PC-3 (cell line): Measurements from ENCODE around the gene PTPRS. TPM values are rescaled to one million over a fixed set of nuclear protein-coding genes. Genes with fewer than 3 reads are reported as not detected.
"Not testable (repeated sequence)": the region's sequence is repeated elsewhere in the genome, so short reads cannot be mapped to it uniquely, and the experiment has no call there.

Experiments
- ATAC-seq: fragments of 200-7000 bp; cut with Tn5 transposase; 2 replicates; pipeline ENCODE4 v1.9.1; 2020; ENCODE audit warnings: mild to moderate bottlenecking, moderate library complexity
- BruUV-seq: library from RNA; stranded (reverse); fragments of 400-500 nt; replicated peaks from 2 replicates; lab custom pipeline; 2021; lab: Mats Ljungman, UMichigan
- CTCF ChIA-PET: fragments of 300-600 bp; sonication (Branson Sonifier 250); formaldehyde crosslinking; loops from one replicate; lab custom pipeline; 2022; ENCODE audit warnings: antibody characterized with exemption; lab: Charles Lee
- POLR2A ChIA-PET: fragments of 300-600 bp; sonication (Branson Sonifier 250); formaldehyde crosslinking; loops from one replicate; lab custom pipeline; 2022; ENCODE audit warnings: antibody characterized with exemption; ENCODE audit not compliant: unreplicated experiment; lab: Charles Lee
- DNase-seq: peaks from one replicate; pipeline ENCODE4 v3.0.0-alpha.2; 2015
- H2AFZ ChIP-seq: fragments of 300-600 bp; sonication (generic); 2 replicates; pipeline ENCODE4 v1.6.0; 2016; ENCODE audit warnings: antibody characterized with exemption, low read length
- H3F3A ChIP-seq: fragments of 300-600 bp; sonication (generic); one replicate; pipeline ENCODE4 v1.6.0; 2017; ENCODE audit warnings: antibody characterized with exemption, low read length, control low read depth, mild to moderate bottlenecking; ENCODE audit not compliant: unreplicated experiment
- H3K27ac ChIP-seq: fragments of 300-600 bp; sonication (generic); 2 replicates; pipeline ENCODE4 v1.5.1; 2016; ENCODE audit warnings: mild to moderate bottlenecking, low read length
- H3K27me3 ChIP-seq: fragments of 300-600 bp; sonication (generic); 2 replicates; pipeline ENCODE4 v1.6.1; 2016; ENCODE audit warnings: low read length, mixed read lengths
- H3K36me3 ChIP-seq: fragments of 300-600 bp; sonication (generic); 2 replicates; pipeline ENCODE4 v1.6.1; 2016; ENCODE audit warnings: low read depth, mixed run types, low read length, mixed read lengths
- H3K4me1 ChIP-seq: fragments of 300-600 bp; sonication (generic); 2 replicates; pipeline ENCODE4 v1.5.1; 2016; ENCODE audit warnings: low read length; ENCODE audit not compliant: insufficient read depth
- H3K4me2 ChIP-seq: fragments of 300-600 bp; sonication (generic); 2 replicates; pipeline ENCODE4 v1.6.0; 2016; ENCODE audit warnings: low read length
- H3K4me3 ChIP-seq: fragments of 300-600 bp; sonication (generic); 2 replicates; pipeline ENCODE4 v1.5.1; 2016; ENCODE audit warnings: mild to moderate bottlenecking, low read length, mixed read lengths
- H3K79me2 ChIP-seq: fragments of 300-600 bp; sonication (generic); 2 replicates; pipeline ENCODE4 v1.6.1; 2017; ENCODE audit warnings: low read length, mixed read lengths
- H3K9ac ChIP-seq: fragments of 300-600 bp; sonication (generic); 2 replicates; pipeline ENCODE4 v1.6.0; 2016; ENCODE audit warnings: mild to moderate bottlenecking, low read length
- H3K9me2 ChIP-seq: fragments of 300-600 bp; sonication (generic); replicated peaks from 2 replicates; pipeline ENCODE4 v1.6.1; 2016; ENCODE audit warnings: mixed run types, low read length, mixed read lengths
- H3K9me3 ChIP-seq: fragments of 300-600 bp; sonication (generic); 2 replicates; pipeline ENCODE4 v1.6.1; 2016; ENCODE audit warnings: low read length, mixed read lengths
- H4K20me1 ChIP-seq: fragments of 300-600 bp; sonication (generic); 2 replicates; pipeline ENCODE4 v1.6.1; 2016; ENCODE audit warnings: low read length, mixed read lengths
- CTCF ChIP-seq: fragments of 300-600 bp; sonication (generic); conservative IDR thresholded peaks from 2 replicates; pipeline ENCODE4 v1.5.1; 2017; ENCODE audit warnings: antibody characterized with exemption, low read depth, mild to moderate bottlenecking, low read length
- EZH2 ChIP-seq: fragments of 300-600 bp; sonication (generic); IDR thresholded peaks from one replicate; pipeline ENCODE4 v1.6.1; 2017; ENCODE audit warnings: antibody characterized with exemption, mild to moderate bottlenecking, low read length; ENCODE audit not compliant: unreplicated experiment
- EZH2phosphoT487 ChIP-seq: fragments of 300-600 bp; sonication (generic); IDR thresholded peaks from 2 replicates; pipeline ENCODE4 v1.6.1; 2018; ENCODE audit warnings: mild to moderate bottlenecking, antibody characterized with exemption, low read length, borderline replicate concordance
- intact Hi-C: fragments of 100-400 bp; cut with micrococcal nuclease; formaldehyde crosslinking; loops from 2 replicates; pipeline ENCODE4 v1.9.0; 2023
- total RNA-seq: library from RNA; depleted of rRNA; stranded (reverse); fragments of >200 nt; gene quantifications from 2 replicates; pipeline ENCODE4 v1.2.3, GENCODE V29; 2014

PTPRS gene
- total RNA-seq, 1 experiment from 2014 or later: 106 TPM

GRCh38 chr19:5330307-5330720 lies 10.3 kb downstream of the PTPRS start:
- TF ChIP-seq EZH2phosphoT487 (no peak), CTCF (no peak), EZH2 (no peak)
- ChIA-PET CTCF (no interaction called here), POLR2A (no interaction called here)
- Histone ChIP-seq H3F3A (no peaks in the 10 kb centered on the region), H2AFZ (no peak overlapping the region), H3K4me3 (no peak overlapping the region), H3K9ac (no peak overlapping the region), H3K27me3 (no peaks in the 10 kb centered on the region), H4K20me1 (no peaks in the 10 kb centered on the region), H3K4me1 (no peaks in the 10 kb centered on the region), H3K79me2 (no peaks in the 10 kb centered on the region), H3K27ac (no peak overlapping the region), H3K9me2 (no peaks in the 10 kb centered on the region), H3K9me3 (no peaks in the 10 kb centered on the region), H3K36me3 (no peaks in the 10 kb centered on the region; the same call in 1 of the 2 replicates), H3K4me2 (no peak overlapping the region)
- intact Hi-C loops: no loop called here
- ATAC-seq (no peak), DNase-seq (no peak)
- no TSS peak for BruUV-seq

- CTCF ChIA-PET: no interaction called here
- intact Hi-C loops: no loop called here
Observed at GRCh38 chr19:5329141-5329540, 11.5 kb downstream of the PTPRS start.

GRCh38 chr19:5328407-5328806 lies 12.2 kb downstream of the PTPRS start:
- POLR2A ChIA-PET, H3K27me3 ChIP-seq, H4K20me1 ChIP-seq, H3K4me2 ChIP-seq, H3K9me3 ChIP-seq, CTCF ChIA-PET, H3K36me3 ChIP-seq, intact Hi-C loops, BruUV-seq, H3K4me1 ChIP-seq, H3K9me2 ChIP-seq, ATAC-seq, H3K9ac ChIP-seq, H2AFZ ChIP-seq, H3K27ac ChIP-seq, H3F3A ChIP-seq, DNase-seq, H3K4me3 ChIP-seq, H3K79me2 ChIP-seq: not testable (repeated sequence)

More at GRCh38 chr19:5329141-5329540, 11.5 kb downstream of the PTPRS start:
- no TSS peak for BruUV-seq
- DNase-seq (no peak), ATAC-seq (no peak)
- no peak for TF ChIP-seq CTCF
- TF ChIP-seq EZH2phosphoT487: no peak
- no peak for TF ChIP-seq EZH2
- Histone ChIP-seq H4K20me1 (no peaks in the 10 kb centered on the region), H3K79me2 (no peaks in the 10 kb centered on the region), H3K9me2 (no peaks in the 10 kb centered on the region), H2AFZ (no peak overlapping the region), H3K27me3 (no peaks in the 10 kb centered on the region), H3K4me2 (no peak overlapping the region), H3K4me3 (no peak overlapping the region), H3K36me3 (no peaks in the 10 kb centered on the region; the same call in 1 of the 2 replicates), H3K27ac (no peak overlapping the region), H3K4me1 (no peaks in the 10 kb centered on the region), H3F3A (no peaks in the 10 kb centered on the region), H3K9ac (no peak overlapping the region), H3K9me3 (no peaks in the 10 kb centered on the region)
- POLR2A ChIA-PET: no interaction called here
